HG02610 (cell line): ENCODE measurements around the gene ACACB.
"Not testable (repeated sequence)": the region's sequence is repeated elsewhere in the genome, so short reads cannot be mapped to it uniquely, and the experiment has no call there.

ENCODE experiments used
- ATAC-seq: cut with Tn5 transposase; IDR thresholded peaks from one replicate; pipeline ENCODE4 v1.9.1; 2021; ENCODE audit warnings: mild to moderate bottlenecking, moderate library complexity; ENCODE audit not compliant: unreplicated experiment

The ACACB gene

DNA sequence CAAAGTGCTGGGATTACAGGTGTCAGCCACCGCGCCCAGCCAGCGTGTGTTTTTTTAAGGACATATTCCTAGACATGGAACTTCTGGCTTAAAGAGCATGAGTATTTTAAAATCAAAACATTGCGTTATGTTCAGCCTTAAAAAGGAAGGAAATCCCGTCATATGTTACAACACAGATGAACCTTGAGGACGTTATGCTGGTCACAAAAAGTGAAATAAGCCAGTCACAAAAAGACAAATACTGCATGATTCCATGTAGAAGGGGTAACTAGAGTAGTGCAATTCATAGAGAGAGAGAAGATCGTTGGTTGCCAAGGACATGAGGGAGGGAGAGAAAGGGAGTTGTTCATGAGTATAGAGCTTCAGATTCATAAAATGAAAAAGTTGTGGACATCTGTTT, 53.9 kb downstream of the ACACB start:
- no peak for ATAC-seq

DNA sequence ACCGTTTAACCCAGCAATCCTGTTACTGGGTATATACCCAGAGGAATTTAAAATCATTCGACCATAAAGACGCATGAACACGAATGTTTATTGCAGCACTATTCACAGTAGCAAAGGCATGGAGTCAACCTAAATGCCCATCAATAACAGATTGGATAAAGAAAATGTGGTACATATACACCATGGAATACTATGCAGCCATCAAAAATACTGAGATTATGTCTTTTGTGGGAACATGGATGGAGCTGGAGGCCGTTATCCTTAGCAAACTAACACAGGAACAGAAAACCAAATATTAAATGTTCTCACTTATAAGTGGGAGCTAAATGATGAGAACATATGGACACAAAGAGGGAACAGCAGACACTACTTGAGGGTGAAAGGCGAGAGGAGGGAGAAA, 56.4 kb downstream of the ACACB start:
- ATAC-seq: not testable (repeated sequence)

DNA sequence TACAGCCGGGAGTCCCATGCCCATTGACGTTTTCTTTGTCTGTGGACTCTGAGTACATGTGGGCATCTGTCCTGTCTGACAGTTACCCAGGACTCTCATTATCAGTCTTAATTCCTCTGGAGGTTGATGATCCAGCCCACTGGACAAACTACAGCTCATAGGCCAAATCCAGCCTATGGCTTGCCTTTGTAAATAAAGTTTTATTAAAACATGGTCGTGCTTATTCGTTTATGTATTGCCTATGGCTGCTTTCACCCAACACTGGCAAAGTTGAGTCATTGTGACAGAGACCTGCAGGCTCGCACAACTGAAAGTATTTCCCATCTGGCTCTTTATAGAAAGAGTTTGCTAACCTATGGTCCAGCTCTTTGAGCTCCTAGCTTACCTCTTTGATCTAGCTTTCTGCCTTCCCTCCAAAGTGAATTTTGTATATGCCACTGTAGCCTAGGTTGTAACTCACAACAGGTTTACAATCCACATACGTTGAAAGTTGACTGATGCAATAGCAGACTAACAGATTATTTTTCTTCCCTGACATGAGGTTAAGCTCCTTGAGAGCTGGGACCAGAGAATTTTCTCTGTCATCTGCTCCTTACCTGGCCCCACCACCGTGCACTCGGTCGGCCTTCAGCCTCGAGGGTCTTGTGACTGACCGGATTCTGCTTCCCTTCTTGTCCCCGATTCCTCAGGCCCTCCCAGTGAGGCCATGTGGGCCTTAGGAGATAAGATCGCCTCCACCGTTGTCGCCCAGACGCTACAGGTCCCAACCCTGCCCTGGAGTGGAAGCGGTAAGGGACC, 57.3 kb downstream of the ACACB start:
- no peak for ATAC-seq

DNA sequence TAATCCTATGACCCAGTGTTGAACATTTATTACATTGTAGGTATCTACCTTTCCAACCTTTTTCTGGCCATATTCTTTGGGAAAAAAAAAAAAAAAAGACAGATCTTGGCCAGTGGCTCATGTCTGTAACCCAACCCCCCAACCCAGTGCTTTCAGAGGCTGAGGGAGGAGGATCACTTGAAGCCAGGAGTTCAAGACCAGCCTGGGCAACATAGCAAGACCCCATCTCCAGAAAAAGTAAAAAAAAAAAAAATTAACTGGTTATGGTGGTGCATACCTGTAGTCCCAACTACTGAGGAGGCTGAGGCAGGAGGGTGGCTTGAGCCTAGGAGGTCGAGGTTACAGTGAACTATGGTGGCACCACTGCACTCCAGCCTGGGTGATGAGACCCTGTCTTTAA, 58.1 kb downstream of the ACACB start:
- no peak for ATAC-seq

DNA sequence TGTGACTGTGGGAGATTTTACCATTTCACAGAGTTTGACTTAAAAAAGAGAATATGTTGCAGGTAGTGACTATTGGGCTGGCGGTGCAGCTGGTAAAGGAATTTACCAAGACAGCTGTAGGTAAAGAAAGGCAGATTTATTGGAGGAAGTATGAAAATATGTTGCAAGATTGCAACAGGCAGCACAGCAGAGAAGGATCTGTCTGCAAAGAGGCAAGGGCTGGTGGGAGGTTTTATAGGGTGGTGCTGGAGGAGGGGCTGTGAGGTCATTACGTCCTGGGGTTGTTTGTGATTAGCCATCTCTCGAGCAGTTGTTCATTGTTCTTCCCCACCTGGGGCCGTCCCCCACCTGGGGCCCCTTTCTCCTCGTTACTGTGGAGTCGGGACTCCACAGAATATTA, 62.1 kb downstream of the ACACB start:
- no peak for ATAC-seq

DNA sequence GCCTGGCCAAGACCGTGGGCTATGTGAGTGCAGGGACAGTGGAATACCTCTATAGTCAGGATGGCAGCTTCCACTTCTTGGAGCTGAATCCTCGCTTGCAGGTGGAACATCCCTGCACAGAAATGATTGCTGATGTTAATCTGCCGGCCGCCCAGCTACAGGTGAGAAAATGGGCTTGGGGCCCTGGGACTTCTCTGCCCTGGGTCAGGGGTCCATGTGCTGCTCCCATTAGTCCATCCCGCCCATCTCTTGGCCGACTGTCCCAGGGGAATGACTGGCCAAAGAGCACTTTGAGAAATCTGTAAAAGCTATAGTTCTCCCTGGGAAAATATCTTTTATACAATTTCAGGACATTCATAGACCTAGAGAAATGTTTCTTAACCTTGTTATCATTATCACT, 63.5 kb downstream of the ACACB start:
- no peak for ATAC-seq

DNA sequence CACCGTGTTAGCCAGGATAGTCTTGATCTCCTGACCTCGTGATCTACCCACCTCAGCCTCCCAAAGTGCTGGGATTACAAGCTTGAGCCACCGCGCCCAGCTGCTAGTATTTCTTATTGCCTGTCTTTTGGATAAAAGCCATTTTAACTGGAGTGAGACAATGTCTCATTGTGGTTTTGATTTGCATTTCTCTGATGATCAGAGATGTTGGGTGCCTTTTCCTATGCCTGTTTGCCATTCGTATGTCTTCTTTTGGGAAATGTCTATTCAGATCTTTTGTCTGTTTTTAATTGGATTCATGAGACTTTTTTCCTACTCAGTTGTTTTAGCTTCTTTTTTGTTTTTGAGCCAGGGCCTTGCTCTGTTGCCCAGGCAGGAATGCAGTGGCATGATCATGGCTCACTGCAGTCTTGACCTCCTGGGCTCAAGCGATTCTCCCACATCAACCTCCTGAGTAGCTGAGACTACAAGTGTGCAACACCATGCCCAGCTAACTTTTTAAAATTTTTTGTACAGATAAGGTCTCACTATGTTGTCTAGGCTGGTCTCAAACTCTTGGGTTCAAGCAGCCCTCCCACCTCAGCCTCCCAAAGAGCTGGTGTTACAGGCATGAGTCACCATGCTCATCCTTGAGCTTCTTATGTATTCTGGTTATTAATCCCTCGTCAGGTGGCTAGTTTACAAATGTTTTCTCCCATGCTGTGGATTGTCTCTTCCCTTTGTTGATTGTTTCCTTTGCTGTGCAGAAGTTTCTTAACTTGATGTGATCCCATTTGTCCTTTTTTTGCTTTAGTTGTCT, 65.9 kb downstream of the ACACB start:
- no peak for ATAC-seq

DNA sequence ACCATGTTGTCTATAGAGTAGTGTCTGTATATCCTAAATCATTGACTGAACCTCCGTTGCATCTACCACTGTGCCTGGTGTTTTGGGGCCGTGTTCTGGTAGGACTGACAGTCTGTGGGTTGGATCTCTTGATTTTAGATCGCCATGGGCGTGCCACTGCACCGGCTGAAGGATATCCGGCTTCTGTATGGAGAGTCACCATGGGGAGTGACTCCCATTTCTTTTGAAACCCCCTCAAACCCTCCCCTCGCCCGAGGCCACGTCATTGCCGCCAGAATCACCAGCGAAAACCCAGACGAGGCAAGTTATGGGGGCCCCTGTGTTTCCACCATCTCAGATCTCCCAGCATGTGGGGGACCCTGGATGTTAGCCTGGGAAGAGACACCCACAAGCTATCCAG, 69.1 kb downstream of the ACACB start:
- no peak for ATAC-seq

DNA sequence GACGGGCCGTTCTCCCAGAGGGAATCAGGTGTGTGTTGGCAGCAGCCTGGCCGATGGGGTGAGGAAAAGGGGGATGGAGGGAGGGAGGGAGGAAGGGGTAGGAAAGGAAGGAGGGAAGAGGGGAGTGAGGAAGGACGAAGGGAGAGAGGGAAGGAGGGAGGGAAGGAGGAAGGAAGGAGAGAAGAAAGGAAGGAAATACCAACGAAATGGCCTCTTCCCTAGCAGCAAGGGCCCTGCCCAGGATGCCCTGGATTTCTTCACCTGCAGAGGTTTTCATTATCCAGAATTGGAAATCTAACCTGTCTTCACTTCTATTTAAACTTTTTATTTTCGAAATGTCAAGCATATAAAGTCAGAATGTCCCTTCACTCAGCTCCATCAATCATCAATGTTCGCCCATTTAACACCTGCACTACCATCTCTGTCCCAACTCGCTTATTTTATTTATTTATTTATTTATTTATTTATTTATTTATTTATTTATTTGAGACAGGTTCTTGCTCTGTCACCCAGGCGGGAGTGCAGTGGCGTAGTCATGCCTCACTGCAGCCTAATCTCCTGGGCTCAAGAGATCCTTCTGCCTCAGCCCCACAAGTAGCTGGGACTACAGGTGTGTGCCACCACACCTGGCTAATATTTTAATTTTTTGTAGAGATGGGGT, 70.7 kb downstream of the ACACB start:
- no peak for ATAC-seq

DNA sequence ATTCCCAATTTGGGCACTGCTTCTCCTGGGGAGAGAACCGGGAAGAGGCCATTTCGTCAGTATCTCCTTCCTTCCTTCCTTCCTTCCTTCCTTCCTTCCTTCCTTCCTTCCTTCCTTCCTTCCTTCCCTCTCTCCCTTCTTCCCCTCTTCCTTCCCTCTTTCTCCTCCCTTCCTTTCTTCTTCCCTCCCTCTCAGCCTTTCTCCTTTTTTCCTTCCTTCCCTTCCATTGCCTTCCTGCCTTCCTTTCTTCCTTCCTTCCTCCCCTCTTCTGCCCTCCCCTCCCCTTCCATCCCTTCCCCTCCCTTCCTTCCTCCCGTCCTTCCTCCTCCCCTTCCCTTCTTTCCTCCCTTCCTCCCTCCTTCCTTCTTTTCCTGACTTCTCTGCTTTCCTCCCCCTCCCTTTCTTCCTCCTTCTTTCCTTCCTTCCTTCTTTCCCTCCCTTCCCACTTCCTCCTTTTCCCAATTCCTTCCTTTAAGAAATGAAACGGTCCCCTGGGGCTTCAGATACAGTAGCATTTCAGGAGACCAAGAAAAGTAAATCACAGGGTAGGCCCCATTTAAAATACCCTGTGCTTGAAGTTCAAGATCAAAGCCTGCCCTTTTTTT, 71.8 kb downstream of the ACACB start:
- ATAC-seq: no peak

DNA sequence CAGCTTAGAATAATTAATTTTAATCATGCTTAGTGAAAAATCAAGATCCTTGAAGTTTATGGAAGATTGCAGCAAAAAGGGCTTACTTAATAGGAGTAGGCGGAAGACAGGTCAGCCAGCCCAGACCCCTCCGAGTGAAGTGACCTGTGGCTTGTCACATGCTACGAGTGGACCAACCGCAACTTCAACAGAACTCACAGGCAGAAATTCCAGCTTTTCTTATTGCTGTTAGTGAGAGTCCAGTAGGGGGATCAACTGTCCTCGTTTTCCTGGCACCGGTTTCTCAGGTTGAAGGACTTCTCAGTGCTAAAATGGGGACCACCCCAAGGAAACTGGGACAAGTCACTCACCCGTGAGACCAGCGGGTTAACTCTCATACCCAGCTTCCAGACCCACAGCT, 72.9 kb downstream of the ACACB start:
- no peak for ATAC-seq

DNA sequence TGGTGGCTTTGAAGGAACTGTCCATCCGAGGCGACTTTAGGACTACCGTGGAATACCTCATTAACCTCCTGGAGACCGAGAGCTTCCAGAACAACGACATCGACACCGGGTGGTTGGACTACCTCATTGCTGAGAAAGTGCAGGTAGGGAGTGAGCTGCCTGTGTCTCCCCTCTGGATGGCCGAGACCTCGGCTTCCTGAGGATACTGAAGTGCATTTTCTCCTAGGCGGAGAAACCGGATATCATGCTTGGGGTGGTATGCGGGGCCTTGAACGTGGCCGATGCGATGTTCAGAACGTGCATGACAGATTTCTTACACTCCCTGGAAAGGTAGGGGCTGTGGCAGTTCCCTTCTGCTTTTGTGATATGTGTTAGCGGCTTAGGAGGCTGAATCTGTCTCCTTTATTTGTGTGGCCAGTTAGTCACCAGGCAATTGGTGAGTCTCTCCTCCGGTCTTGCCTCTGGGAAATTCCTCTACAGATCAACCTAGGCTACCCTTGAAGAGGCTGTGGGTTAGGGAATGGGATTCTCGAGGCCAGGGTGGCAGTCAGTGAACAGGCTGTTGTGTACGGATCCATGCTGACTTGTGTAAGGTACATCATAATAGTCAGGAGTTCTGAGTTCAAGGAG, 75.3 kb downstream of the ACACB start:
- no peak for ATAC-seq

DNA sequence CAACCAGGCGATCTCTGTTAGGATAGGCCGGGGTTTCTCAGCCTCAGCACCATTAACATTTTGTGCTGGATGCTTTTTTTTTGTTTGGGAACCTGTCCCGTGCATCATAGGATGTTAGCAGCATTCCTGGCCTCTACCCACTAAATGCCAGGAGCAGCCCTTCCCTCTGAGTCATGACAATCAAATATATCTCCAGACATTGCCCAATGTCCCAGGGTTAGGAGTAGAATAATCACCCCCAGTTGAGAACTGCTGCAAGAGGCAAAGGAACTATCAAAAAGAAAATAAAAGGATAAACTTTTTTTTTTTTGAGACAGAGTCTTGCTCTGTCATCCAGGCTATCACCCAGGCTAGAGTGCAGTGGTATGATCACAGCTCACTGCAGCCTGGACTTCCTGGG, 76.0 kb downstream of the ACACB start:
- ATAC-seq: no peak

DNA sequence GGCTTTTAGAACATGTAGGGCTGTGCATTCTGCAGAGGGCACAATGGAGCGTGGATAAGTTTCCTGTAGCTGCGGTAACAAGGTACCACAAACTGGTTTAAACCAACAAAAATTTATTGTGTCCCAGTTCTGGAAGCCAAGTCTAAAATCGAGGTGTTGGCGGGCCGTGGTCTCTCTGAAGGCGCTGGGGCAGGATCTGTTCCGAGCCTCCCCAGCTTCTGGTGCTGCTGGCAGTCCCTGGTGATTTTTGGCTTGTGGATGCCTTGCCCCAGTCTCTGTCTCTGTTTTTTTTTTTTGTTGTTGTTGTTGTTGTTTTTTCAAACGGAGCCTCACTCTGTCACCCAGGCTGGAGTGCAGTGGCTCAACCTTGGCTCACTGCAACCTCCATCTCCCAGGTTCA, 77.5 kb downstream of the ACACB start:
- no peak for ATAC-seq

DNA sequence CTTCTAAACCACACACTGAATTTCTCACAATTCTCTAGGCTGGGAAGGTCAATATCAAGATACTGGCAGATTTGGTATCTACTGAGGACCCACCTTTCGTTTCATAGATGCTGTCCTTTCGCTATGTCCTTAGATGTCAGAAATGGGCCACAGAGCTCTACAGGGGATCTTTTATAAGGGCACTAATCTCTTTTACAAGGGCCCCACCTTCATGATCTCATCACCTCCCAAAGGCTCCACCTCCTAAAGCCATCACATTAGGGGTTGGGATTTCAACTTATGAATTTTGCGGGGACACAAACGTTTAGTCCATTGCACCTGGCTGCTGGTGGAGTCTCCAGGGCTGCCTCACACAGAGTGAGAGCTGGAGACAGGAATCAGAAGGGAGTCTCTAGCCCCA, 79.9 kb downstream of the ACACB start:
- ATAC-seq: no peak

DNA sequence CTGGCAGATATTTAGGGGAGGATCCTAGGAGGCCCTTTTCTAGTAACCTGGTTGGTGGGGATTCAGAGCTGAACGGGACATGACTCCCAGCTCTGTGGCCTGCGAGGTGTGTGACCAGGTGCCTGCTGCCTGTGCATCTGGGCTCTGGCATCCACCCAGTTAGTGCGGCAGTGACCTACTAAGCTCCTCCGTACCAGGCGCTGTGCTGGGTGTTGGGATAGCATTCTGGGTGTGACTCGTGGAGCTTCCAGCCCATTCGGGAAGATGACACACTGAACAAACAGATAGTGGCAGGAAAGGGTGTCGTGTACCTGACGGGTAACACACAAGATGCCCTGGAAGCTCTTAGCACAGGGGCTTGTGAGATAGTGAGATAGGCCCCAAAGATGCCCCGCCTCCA, 80.9 kb downstream of the ACACB start:
- ATAC-seq: no peak

DNA sequence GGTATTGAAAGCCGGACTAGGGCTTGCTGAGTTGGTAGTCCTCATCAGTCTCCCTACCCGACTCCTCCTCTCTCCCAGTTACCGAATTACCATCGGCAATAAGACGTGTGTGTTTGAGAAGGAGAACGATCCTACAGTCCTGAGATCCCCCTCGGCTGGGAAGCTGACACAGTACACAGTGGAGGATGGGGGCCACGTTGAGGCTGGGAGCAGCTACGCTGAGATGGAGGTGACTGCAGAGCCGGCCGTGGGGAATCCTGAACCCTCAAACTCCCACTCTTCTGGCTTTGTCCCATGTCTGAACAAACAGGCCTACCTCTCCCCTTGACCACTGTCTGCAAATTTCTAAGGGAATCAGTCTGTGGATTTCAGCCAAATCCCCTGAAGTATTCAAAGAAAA, 82.9 kb downstream of the ACACB start:
- ATAC-seq: no peak

DNA sequence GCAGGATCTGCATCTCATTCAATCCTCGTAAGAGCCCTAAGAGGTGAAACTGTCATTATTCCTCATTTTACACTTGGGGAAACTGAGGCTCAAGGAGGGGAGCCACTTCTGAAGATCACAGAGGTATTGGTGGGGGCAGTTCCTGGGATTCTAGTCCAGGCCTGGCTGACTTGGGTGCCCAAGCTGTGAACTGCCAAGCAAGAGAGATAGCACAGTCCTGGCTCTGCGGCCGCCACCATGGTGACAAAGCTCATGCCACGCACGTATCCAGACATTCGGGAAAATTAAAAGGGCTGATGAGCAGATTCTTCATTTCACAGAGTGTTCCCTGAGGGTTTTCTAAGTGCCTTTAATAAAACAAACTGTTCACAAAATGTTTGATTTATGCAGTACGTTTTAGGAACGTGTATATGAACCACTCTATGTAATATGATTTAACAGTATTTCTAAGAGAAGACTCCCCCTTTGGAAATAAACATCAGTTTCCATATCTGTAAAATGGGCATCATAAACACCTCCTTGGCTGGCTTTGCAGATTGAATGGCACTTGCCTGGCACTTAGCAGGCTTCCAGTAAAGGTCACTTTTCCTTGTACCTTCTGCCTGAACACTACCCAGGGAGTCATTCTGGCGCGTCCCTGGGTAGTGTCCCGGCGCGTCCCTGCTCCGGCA, 84.6 kb downstream of the ACACB start:
- ATAC-seq: no peak

DNA sequence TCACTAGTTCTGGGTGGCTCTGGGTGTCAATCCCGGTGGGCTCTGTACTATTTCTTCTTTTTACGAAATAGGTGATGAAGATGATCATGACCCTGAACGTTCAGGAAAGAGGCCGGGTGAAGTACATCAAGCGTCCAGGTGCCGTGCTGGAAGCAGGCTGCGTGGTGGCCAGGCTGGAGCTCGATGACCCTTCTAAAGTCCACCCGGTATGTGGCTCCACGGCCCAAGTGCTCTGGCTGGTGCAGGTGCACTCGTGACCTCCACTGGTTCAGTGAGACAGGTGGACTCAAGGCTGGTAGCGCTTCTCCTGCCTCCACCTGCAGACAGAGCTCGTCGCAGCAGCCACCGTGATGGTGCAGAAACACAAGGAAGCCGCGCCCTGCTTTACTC, 85.1 kb downstream of the ACACB start:
- no peak for ATAC-seq

DNA sequence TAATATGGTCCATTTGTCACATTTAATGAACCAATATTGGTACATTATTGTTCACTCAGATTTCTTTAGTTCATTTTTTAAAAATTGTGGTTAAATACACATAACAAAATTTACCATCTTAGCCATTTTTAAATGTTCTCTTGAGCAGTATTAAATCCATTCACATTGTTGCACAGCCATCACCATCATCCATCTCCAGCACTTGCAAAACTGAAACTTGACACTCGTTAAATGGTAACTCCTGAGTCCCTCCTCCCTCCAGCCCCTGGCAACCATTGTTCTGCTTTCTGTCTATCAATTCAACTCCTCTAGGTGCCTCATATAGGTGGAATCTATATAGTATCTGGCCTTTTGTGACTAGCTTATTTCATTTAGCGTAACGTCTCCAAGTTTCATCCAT, 86.4 kb downstream of the ACACB start:
- ATAC-seq: no peak

DNA sequence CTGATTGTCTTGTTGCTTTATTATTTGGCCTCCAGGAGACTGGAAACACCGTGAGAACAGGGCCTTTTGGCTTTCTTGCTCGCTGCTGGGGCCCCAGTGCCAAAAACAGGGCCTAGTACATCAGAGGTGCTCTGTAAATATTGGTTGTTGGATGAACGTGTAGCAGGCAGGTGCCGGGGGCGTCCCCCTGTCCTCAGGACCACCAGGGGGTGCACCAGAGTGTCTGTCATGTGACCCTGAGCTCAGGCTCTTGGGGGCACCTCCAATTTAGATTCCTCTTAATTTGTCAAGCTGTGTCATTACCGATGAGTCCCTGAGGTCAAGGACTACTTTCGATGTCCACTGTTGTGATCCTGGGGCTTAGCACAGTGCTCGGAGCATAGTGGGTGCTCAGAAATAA, 87.1 kb downstream of the ACACB start:
- ATAC-seq: no peak
